Activated naive CD4-positive, alpha-beta T cell treated with anti-CD3 and anti-CD28 coated beads, Interleukin-2, amount 10 ng/mL, durations not matched to agents 5 hours and 36 hours (primary cell): ENCODE results near the gene NUDT14. TPM values are rescaled to one million over a fixed set of nuclear protein-coding genes. Genes with fewer than 3 reads are reported as not detected.

Experiments used
- microRNA-seq: library from miRNA; unstranded; fragments of <30 nt; microRNA quantifications from one replicate; pipeline ENCODE4 v1.2.0, GENCODE V29; 2022; ENCODE audit warnings: borderline microRNAs expressed, borderline replicate concordance
- total RNA-seq, 2 experiments: library from RNA; stranded (reverse); gene quantifications; one replicate each; pipeline ENCODE4 v1.2.3, GENCODE V29; 2021

NUDT14 gene
- total RNA-seq: 10 to 100 TPM; 39.1 to 42.4 TPM

GRCh38 chr14:105180592-105181548, at the start of gene NUDT14:
NUDT14 (minus strand) TSS chr14:105181312; CDS start chr14:105181209, 103 bp downstream.

GRCh38 chr14:105168496-105168978, 12.6 kb downstream of the NUDT14 start, which contains the start of gene JAG2:
JAG2 (minus strand) TSS chr14:105168776; CDS start chr14:105168420, 356 bp downstream.

Small RNA genes within 50 kb of the gene (microRNA-seq; reads per million reads assigned to microRNA genes)
- not detected for gene MIR6765

Other genes starting within 250 kb of the NUDT14 start
- under 1 TPM in 1 of 2 experiments, not detected in 1; 0.07 TPM for gene AHNAK2, start 202.9 kb downstream of the NUDT14 start, total RNA-seq
- under 1 TPM; 0.43 to 0.48 TPM for gene CLBA1, start 195.5 kb downstream of the NUDT14 start, total RNA-seq
- gene CDCA4, start 160.2 kb downstream of the NUDT14 start, total RNA-seq: 10 to 100 TPM; 39.9 to 42.4 TPM
- gene GPR132, start 115.9 kb downstream of the NUDT14 start, total RNA-seq: 10 to 100 TPM; 45.0 to 46.9 TPM
- gene JAG2, start 12.5 kb downstream of the NUDT14 start, total RNA-seq: 1 to 10 TPM; 6.2 to 6.9 TPM
- 10 to 100 TPM; 43.6 to 44.5 TPM for gene BTBD6, start 67.2 kb upstream of the NUDT14 start, total RNA-seq
- 10 to 100 TPM; 40.5 to 42.2 TPM for gene BRF1, start 119.7 kb upstream of the NUDT14 start, total RNA-seq
- gene PACS2, start 133.4 kb upstream of the NUDT14 start, total RNA-seq: 10 to 100 TPM; 44.1 to 47.4 TPM
- 1 to 10 TPM; 2.3 to 5.8 TPM for gene TEX22, start 217.2 kb upstream of the NUDT14 start, total RNA-seq
- gene MTA1, start 238.5 kb upstream of the NUDT14 start, total RNA-seq: 100 to 1,000 TPM; 114 to 115 TPM